DND-41 (cell line): ENCODE results near the gene GRM4.

Experiments used
- ATAC-seq: fragments of 200-7000 bp; cut with Tn5 transposase; 3 replicates; pipeline ENCODE4 v1.9.1; 2021; ENCODE audit warnings: low read depth; ENCODE audit not compliant: insufficient read depth
- DNase-seq: peaks from one replicate; pipeline ENCODE4 v3.0.0-alpha.2; 2020
- H2AFZ ChIP-seq: 2 replicates; pipeline ENCODE4 v1.6.0; 2012; ENCODE audit warnings: low read depth, low read length
- H3K27ac ChIP-seq: 2 replicates; pipeline ENCODE4 v1.5.1; 2012; ENCODE audit warnings: low read length, inconsistent platforms
- H3K27me3 ChIP-seq: fragments of 200-600 bp; sonication (generic); 2 replicates; pipeline ENCODE4 v1.6.0; 2012; ENCODE audit warnings: low read length, mild to moderate bottlenecking, inconsistent platforms; ENCODE audit not compliant: insufficient read depth, poor library complexity
- H3K36me3 ChIP-seq: 2 replicates; pipeline ENCODE4 v1.5.1; 2012; ENCODE audit warnings: low read length, inconsistent platforms; ENCODE audit not compliant: insufficient read depth
- H3K4me1 ChIP-seq: 2 replicates; pipeline ENCODE4 v1.5.1; 2012; ENCODE audit warnings: mild to moderate bottlenecking, low read length; ENCODE audit not compliant: insufficient read depth
- H3K4me2 ChIP-seq: 2 replicates; pipeline ENCODE4 v1.6.0; 2012; ENCODE audit warnings: mild to moderate bottlenecking, moderate library complexity, low read length, inconsistent platforms; ENCODE audit not compliant: insufficient read depth
- H3K4me3 ChIP-seq, 2 experiments: fragments of 200-600 bp in 1 of 2; shearing (Covaris generic) in 1 of 2; 2 replicates each; pipeline ENCODE4 v1.5.1; 2012 to 2016; ENCODE audit warnings: inconsistent platforms in 2 of 2, low read length in 2 of 2, mild to moderate bottlenecking in 2 of 2, low read depth in 1 of 2, moderate library complexity in 1 of 2
- H3K79me2 ChIP-seq: 2 replicates; pipeline ENCODE4 v1.6.0; 2012; ENCODE audit warnings: low read length, inconsistent platforms; ENCODE audit not compliant: insufficient read depth
- H3K9ac ChIP-seq: 2 replicates; pipeline ENCODE4 v1.6.0; 2012; ENCODE audit warnings: low read depth, mild to moderate bottlenecking, inconsistent platforms, low read length, moderate library complexity
- H3K9me3 ChIP-seq: 2 replicates; pipeline ENCODE4 v1.5.1; 2012; ENCODE audit warnings: low read length, moderate library complexity, mild to moderate bottlenecking, inconsistent platforms; ENCODE audit not compliant: insufficient read depth, severe bottlenecking
- H4K20me1 ChIP-seq: 2 replicates; pipeline ENCODE4 v1.6.0; 2012; ENCODE audit warnings: low read length; ENCODE audit not compliant: insufficient read depth
- EZH2 ChIP-seq: IDR thresholded peaks from 3 replicates; pipeline ENCODE4 v1.6.1; 2012; ENCODE audit warnings: borderline replicate concordance, low read depth, mild to moderate bottlenecking, moderate library complexity, low read length, inconsistent platforms; ENCODE audit not compliant: severe bottlenecking
- TF ChIP-seq, protein P1 (sequence below): IDR thresholded peaks from 2 replicates; pipeline ENCODE4 v1.5.1; 2012; ENCODE audit warnings: borderline replicate concordance, low read length, moderate library complexity, mild to moderate bottlenecking; ENCODE audit not compliant: poor library complexity, severe bottlenecking; ENCODE audit errors: extremely low read depth

Gene GRM4

DNA sequence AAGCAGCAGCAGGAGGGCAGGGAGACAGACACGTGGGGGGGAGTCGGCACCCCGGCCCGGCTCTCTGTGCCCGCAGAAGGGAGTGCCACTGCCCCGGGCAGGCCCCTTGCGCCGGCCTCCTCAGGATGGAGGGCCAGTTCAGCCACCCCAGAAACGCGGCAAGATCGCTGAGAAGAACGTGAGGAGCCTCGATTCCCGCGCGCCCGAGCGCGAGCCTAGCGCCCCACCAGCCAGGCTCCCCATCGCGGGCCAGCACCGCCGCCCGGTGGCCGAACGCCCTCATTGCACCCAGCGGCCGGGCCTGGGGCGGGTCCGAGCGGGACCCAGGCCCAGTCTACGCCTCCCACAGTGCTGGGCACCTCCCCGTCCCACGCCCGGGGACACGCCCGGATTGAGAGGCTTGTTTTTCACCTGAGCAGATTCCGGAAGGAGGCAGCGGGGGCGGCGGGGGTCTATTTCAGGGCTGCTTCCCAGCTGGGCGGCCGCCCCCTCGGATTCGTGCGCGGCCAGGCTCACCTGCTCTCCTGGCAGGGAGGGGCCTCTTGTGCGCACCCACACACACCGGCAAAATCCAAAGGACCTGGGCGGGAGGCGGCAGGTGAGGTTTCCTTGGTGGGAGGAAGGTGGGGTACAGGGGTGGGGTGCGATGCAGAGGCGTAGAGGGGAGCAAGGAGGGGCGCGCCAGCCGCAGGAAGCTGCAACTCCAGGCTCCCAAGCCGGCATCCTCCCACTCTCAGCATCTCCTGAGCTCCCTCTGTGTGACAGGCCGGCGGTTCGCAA is 9.0 kb upstream of the GRM4 start:
- Histone ChIP-seq H2AFZ (no peak overlapping the region), H3K4me2 (peak overlapping the region; percentile 49), H3K9me3 (peaks cover 3% of the 10 kb centered on the region), H3K27me3 (peaks cover 22% of the 10 kb centered on the region), H3K27ac (no peak overlapping the region), H4K20me1 (peaks cover 6% of the 10 kb centered on the region), H3K9ac (no peak overlapping the region), H3K79me2 (no peaks in the 10 kb centered on the region), H3K36me3 (no peaks in the 10 kb centered on the region), H3K4me3 (no peak overlapping the region), H3K4me1 (0 out of 2 replicates have a peak, but pooled peaks cover 8% of the 10 kb centered on the region)
- TF ChIP-seq EZH2: no peak
- TF ChIP-seq, protein P1, sequence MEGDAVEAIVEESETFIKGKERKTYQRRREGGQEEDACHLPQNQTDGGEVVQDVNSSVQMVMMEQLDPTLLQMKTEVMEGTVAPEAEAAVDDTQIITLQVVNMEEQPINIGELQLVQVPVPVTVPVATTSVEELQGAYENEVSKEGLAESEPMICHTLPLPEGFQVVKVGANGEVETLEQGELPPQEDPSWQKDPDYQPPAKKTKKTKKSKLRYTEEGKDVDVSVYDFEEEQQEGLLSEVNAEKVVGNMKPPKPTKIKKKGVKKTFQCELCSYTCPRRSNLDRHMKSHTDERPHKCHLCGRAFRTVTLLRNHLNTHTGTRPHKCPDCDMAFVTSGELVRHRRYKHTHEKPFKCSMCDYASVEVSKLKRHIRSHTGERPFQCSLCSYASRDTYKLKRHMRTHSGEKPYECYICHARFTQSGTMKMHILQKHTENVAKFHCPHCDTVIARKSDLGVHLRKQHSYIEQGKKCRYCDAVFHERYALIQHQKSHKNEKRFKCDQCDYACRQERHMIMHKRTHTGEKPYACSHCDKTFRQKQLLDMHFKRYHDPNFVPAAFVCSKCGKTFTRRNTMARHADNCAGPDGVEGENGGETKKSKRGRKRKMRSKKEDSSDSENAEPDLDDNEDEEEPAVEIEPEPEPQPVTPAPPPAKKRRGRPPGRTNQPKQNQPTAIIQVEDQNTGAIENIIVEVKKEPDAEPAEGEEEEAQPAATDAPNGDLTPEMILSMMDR: peak; percentile 85
- DNase-seq (peak; percentile 58), ATAC-seq (peak; percentile 87)

DNA sequence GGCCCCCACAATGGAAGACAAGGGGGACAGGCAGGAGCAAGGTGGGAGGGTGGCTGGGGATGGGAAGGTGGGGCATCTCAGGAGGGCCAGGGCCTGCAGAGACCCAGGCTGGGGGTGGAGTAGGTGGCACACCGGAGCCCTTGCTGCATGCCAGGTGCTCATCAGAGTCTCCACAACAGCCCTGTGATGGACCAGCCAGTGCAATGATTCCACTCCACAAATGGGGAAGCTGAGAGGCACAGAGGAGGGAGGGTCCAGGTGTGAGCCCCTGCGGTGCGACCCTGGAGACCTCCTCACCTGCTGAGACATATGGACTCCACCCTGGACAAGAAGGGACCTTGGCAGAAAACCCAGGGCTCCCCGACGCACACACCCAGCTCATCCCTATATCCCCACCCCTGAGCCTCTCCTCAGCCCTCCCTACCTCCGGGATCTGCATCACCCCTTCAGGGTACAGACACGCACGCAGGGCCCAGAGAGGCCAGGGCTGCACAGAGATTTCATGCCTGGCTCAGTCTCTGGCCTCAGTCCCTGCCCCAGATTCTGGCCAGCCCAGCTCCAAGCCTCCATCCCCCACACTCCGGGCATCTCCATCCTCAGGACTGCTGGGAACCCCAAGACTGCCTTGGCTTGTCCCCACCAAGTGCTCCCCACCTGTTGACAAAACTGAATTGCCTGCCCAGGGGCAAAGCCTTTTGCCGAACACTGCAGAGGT is 7.1 kb upstream of the GRM4 start:
- no peaks in the 10 kb centered on the region for H3K36me3 ChIP-seq
- peaks cover 12% of the 10 kb centered on the region for H4K20me1 ChIP-seq
- H3K27me3 ChIP-seq: peaks cover 22% of the 10 kb centered on the region
- ATAC-seq: no peak
- no peak overlapping the region for H2AFZ ChIP-seq
- no peak overlapping the region for H3K27ac ChIP-seq
- 0 out of 2 replicates have a peak, but pooled peaks cover 8% of the 10 kb centered on the region for H3K4me1 ChIP-seq
- no peak overlapping the region for H3K4me3 ChIP-seq
- DNase-seq: no peak
- H3K9ac ChIP-seq: no peak overlapping the region
- H3K9me3 ChIP-seq: no peaks in the 10 kb centered on the region
- no peak overlapping the region for H3K4me2 ChIP-seq
- TF ChIP-seq, protein P1: no peak
- TF ChIP-seq EZH2: no peak
- H3K79me2 ChIP-seq: no peaks in the 10 kb centered on the region

DNA sequence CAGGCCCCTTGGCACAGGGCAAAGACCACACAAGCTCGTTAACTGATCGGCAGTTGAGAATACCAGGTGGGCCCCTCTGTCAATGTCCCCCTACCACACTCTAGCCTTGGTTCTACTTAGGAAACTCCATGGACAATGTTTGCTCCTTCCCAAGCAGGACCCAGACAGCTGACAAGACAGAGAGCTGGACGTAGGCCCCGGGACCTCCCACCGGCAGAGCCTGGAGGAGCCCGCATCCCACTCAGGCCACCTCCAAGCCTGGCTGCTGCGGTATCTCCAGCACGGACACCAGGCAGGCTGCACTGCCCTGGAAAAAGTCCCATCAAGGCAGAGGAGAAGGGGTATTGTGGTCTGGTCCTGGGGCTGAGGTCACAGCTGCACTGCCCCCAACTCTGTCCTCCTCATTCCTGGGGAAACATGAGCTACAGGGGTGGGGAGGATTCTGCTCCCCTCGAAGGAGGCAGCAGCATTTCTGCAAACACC is 6.2 kb upstream of the GRM4 start:
- no peak for ATAC-seq
- TF ChIP-seq EZH2: no peak
- TF ChIP-seq, protein P1: no peak
- H3K79me2 ChIP-seq: no peaks in the 10 kb centered on the region

More for the DNA sequence above, 6.2 kb upstream of the GRM4 start:
- Histone ChIP-seq H3K27me3 (peaks cover 22% of the 10 kb centered on the region), H3K4me2 (no peak overlapping the region), H3K27ac (no peak overlapping the region), H3K9ac (no peak overlapping the region), H4K20me1 (peaks cover 17% of the 10 kb centered on the region), H3K4me1 (0 out of 2 replicates have a peak, but pooled peaks cover 8% of the 10 kb centered on the region), H3K4me3 (no peak overlapping the region), H3K9me3 (no peaks in the 10 kb centered on the region), H3K36me3 (no peaks in the 10 kb centered on the region), H2AFZ (no peak overlapping the region)
- DNase-seq: no peak
